ENCODE data around the gene TRIM37. TPM values are rescaled to one million over a fixed set of nuclear protein-coding genes. Genes with fewer than 3 reads are reported as not detected.

TRIM37 gene
- 31.9 to 43.9 TPM (median 38.7 TPM) in 3 replicates for total RNA-seq
- long read RNA-seq, full-length matches to known transcripts: 63 of 131 reads
- long read RNA-seq, partial matches to known transcripts: 7 of 131 reads
- long read RNA-seq, other reads (novel, unspliced or antisense): 61 of 131 reads

GRCh38 chr17:59106463-59107305 lies at the start of gene TRIM37:
TSS of gene TRIM37 (minus strand) at chr17:59106880. CDS start at chr17:59106461, 419 bp downstream.
- no peaks in the 10 kb centered on the region for H3K27me3 Mint-ChIP-seq (ENCODE audit: low read depth)
- H3K36me3 Mint-ChIP-seq (ENCODE audit: low read depth): peaks cover 4% of the 10 kb centered on the region
- peak within 1 kb of the TSS; percentile 96 for H3K4me3 Mint-ChIP-seq (ENCODE audit: unreplicated experiment)
- DNase-seq (ENCODE audit: low spot score): peak; percentile 100
- peaks cover 34% of the 10 kb centered on the region for H3K4me1 Mint-ChIP-seq (ENCODE audit: low read depth)
- no peaks in the 10 kb centered on the region for H3K9me3 Mint-ChIP-seq (ENCODE audit: low read depth)
- H3K27ac Mint-ChIP-seq (ENCODE audit: unreplicated experiment): peak within 1 kb of the TSS; percentile 97
- peak; percentile 38 for TF ChIP-seq CTCF (IDR thresholded peaks at IDR 0.05)

GRCh38 chr17:59155439-59156177 lies 48.9 kb upstream of the TRIM37 start, which contains the start of gene PRR11:
TSS of gene PRR11 (plus strand) at chr17:59155746. CDS start at chr17:59169753, 14,007 bp downstream.
- H3K36me3 Mint-ChIP-seq (ENCODE audit: low read depth): no peaks in the 10 kb centered on the region

GRCh38 chr17:59154721-59155438 lies 48.2 kb upstream of the TRIM37 start, which contains the start of gene SKA2:
TSS of gene SKA2 (minus strand) at chr17:59155186. CDS start at chr17:59155163, 23 bp downstream.
- H3K4me3 Mint-ChIP-seq (ENCODE audit: unreplicated experiment): no peak within 1 kb of the TSS

More at GRCh38 chr17:59155439-59156177, 48.9 kb upstream of the TRIM37 start, which contains the start of gene PRR11:
- H3K27ac Mint-ChIP-seq (ENCODE audit: unreplicated experiment): no peak within 1 kb of the TSS
- peak; percentile 96 for DNase-seq (ENCODE audit: low spot score)
- no peak for TF ChIP-seq CTCF (IDR thresholded peaks at IDR 0.05)
- H3K4me3 Mint-ChIP-seq (ENCODE audit: unreplicated experiment): no peak within 1 kb of the TSS
- H3K4me1 Mint-ChIP-seq (ENCODE audit: low read depth): peaks cover 49% of the 10 kb centered on the region
- no peaks in the 10 kb centered on the region for H3K9me3 Mint-ChIP-seq (ENCODE audit: low read depth)
- no peaks in the 10 kb centered on the region for H3K27me3 Mint-ChIP-seq (ENCODE audit: low read depth)

GRCh38 chr17:59154292-59154720 lies 47.6 kb upstream of the TRIM37 start:
- no peak overlapping the region for H3K27ac Mint-ChIP-seq (ENCODE audit: unreplicated experiment)
- H3K27me3 Mint-ChIP-seq (ENCODE audit: low read depth): no peaks in the 10 kb centered on the region
- peaks cover 59% of the 10 kb centered on the region for H3K4me1 Mint-ChIP-seq (ENCODE audit: low read depth)
- no peaks in the 10 kb centered on the region for H3K36me3 Mint-ChIP-seq (ENCODE audit: low read depth)
- no peak overlapping the region for H3K4me3 Mint-ChIP-seq (ENCODE audit: unreplicated experiment)
- DNase-seq (ENCODE audit: low spot score): no peak
- TF ChIP-seq CTCF (IDR thresholded peaks at IDR 0.05): no peak
- no peaks in the 10 kb centered on the region for H3K9me3 Mint-ChIP-seq (ENCODE audit: low read depth)

More at GRCh38 chr17:59154721-59155438, 48.2 kb upstream of the TRIM37 start, which contains the start of gene SKA2:
- Mint-ChIP-seq H3K27me3 (ENCODE audit: low read depth) (no peaks in the 10 kb centered on the region), H3K9me3 (ENCODE audit: low read depth) (no peaks in the 10 kb centered on the region), H3K4me1 (ENCODE audit: low read depth) (peaks cover 54% of the 10 kb centered on the region), H3K36me3 (ENCODE audit: low read depth) (no peaks in the 10 kb centered on the region), H3K27ac (ENCODE audit: unreplicated experiment) (no peak within 1 kb of the TSS)
- TF ChIP-seq CTCF (IDR thresholded peaks at IDR 0.05): no peak
- DNase-seq (ENCODE audit: low spot score): peak; percentile 98
